Activated gamma-delta T cell treated with Interleukin-2 at 50 U/mL for 16 hours (primary cell): ENCODE measurements around the gene CNTNAP2.

Source experiments
- DNase-seq: peaks from one replicate; pipeline ENCODE4 v3.0.0-alpha.2; 2020

CNTNAP2 gene

DNA sequence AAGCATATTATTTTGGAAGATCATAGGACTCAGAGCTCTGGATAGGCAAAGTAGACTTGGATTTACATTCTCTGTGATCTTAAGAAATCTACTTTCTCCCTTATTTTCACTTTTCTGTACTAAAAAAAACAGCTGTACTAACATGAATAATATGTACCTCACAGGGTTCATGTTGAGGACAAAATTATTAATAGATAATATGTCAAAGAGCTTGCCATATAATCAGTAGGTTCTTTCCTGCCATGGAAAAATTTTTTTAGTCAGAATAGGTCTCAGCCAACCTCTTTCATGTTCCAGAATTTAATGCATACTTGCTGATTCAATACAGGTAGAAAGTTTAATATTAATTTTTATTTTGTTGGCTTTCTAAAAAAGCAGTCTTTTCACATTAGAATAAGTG is 1693.7 kb downstream of the CNTNAP2 start:
- DNase-seq: no peak

DNA sequence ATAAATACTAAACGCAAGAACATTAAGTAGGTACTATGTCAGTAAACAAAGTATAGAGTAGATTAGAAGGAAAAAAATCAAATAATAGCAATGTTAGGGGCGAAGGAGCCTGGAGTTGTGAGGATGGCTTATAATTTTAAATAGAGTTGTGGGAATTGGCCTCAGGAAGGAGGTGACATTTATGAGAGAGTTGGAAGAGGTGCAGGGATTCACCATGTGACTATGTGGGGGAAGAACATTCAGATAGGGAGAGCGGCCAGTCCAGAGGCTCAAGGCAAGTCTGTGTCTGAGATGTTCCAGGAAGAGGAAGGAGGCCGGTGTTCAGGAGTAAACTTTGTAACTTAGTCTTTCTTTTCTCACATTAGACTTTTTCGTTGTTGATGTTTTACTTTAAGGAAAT is 1695.3 kb downstream of the CNTNAP2 start:
- DNase-seq: no peak

DNA sequence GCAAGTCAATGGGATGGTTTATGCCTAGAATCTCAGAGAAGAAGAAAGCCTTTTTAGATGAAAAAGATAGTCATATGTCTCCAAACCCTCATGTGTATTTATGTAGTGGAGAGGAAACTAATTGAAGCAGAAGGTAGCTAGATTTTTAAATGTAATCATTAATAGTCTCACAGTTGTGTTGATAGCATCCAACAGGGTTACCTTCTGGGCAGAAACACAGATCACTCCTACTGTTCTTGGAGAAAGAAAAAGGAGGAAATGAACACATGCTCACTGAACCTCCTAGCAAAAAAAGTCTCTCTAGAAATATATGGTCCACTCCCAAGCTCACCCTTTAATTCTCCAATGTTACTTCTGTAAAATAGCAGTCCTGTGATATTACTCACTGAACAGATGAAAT is 1696.7 kb downstream of the CNTNAP2 start:
- no peak for DNase-seq

DNA sequence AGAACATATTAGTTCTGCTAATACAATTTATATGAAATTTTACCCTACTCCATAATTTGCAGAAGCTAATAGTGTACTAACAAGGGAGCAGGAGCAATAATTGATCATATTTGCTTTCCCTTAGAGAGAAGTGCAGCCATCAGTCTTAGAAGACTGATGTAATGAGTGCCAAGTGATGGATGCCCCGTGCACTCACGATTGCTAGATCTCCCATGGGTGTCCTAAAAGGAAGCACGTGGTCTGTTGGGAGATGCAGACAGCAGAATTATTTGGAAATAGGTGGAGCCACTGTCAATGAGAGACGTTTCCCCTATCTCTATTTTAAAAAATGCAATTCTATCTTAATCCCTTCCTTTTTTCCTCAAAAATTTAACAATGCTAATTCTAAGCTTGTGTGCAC is 1701.7 kb downstream of the CNTNAP2 start:
- DNase-seq: no peak

DNA sequence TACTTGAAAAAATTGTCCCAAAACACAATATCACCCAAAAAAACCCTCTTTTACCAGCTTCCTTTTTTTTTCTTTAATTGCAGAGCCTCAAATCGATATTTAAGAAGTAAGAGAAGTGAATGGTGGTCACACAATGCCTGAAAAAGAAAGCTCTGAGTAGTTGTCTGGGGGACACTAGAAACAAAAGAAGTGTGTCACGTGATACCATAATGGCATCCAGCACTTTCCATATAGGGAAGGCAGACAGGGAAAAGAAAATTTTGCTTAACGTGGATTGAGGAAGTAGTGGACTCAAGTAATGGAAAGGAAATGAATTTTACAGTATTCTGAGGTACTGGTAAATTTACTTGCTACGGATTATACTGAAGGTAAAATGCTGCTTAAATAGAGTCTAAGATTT is 1708.1 kb downstream of the CNTNAP2 start:
- DNase-seq: no peak

DNA sequence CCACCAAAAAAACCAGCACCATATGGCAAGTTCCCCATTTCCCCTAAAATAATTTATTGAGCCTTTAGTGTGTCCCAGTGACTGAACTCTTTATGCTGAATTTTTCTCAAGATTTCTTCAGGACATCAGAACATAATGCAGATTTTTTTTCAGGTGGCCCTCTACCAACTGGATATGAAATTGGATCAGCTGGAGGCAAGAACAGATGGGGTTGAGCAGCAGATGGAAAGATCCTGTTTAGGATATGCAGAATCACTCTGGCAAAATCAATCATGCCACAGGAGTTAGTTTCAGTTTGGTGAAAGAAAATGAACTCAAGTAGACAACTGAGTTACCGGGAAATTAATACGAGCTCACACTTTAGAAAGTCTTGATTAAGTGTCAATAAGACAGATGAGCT is 1712.4 kb downstream of the CNTNAP2 start:
- no peak for DNase-seq

DNA sequence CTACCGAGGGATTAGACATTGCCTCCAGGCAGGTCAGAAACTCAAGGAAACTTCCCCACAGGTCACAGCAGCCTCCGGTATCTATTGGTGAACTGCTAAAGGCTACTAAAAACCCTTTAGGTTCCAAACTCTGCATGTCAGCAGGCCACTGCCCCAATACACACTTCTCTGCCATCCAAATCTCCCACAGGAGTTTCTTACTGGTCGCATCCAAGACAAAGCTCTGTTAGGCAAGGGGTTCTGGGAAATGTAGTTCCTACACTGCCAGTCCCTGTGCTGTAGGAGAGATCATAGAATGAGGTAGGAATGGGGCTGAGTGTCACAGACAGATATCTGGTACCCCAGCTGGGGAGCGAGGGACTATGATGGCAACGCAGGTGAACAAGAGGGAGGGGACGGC is 1717.0 kb downstream of the CNTNAP2 start:
- no peak for DNase-seq

DNA sequence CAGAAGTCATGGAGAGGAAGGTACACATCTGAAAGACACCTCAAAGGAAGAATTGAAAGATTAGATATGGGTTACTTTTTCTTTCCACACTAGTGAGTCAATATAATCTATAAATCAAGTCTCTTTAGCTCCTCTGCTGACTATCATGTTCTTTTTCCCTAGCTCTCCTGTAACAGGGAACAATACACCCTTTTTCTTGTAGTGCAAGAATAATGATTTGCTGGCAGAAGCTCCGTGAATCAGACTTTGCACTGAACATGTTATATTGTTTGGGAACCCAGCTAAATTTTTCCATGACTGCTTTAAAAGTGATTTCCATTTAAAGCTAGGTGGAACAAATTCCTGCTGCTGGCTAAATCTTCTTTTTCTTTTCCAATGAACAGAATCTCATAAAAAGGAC is 1717.4 kb downstream of the CNTNAP2 start:
- no peak for DNase-seq

DNA sequence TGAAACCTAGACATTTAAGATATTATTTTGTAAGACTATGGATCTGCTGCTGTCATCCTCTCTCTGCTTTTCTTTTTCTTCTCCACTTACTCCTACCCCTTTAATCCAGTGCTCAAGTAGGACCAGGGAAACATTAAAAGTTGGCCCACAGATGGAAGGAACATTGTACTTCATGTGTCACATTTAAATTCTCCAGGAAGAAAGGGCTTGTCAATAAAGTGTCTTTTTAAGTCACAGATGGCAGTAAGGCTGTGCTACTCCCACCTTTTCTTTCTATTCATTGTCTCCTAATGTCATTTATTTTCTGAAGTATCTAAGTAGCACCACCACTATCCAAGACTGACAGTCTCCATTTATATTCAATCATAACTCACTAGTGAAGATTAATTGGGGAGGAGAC is 1736.2 kb downstream of the CNTNAP2 start:
- DNase-seq: no peak

DNA sequence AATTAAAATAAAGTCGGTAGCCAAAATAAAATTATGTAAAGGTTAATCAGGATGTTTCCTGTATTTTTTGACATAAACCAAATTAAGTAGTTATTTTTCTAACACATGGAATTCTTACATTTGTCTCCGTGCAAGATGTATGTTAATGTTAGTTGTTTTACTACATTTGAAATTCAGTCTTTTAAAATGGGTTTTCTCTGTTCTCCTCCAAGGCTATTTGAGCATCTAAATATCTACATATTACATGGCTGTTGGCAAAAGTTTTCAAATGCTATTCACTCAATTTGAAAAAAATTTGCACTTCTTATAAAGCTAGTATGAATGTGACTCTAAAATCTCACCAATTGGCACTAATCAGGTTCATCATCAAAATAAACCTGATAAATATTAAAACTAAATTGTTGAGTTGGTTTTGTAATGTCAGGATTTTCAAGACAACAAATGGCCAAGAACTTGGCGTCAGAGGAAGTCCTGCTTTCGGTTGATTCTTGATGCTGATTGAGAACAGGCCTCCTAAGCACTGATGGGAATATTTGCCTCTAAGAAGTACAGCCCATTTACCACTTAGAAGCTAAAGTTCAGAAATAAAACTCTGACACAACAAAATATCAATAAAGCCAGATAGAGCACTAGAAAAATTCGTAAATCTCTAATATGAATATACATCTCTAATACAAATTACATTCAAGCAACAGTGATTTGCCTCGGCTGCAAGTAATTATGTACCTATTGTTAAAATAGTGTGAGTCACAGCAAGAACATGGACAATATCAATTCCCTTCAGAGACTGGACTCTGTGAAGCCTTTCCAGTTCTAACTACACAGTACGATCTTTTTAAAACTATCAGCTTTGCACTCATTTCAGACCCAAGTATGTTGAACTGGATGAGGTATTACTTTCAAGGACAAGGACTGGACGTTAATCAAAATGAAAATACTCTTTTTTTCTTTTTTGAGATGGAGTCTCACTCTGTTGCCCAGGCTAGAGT is 1740.8 kb downstream of the CNTNAP2 start:
- DNase-seq: no peak

DNA sequence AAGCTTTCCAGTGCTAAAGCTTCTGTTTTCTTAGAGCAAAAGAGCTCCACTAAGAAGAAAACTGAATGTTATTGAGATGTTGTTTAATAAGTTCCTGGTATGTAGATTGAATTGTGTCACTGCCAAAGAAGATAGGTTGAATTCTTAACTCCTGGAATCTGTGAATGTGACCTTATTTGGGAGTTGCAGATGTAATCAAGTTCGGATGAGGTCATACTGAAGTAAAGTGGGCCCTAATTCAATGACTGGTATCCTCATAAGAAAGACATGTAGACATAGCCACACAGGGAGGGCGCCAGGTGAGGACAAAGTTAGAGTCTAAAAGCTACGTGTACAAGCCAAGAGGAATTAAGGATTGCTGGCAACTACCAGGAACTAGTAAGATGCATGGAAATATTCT is 1741.8 kb downstream of the CNTNAP2 start:
- no peak for DNase-seq

DNA sequence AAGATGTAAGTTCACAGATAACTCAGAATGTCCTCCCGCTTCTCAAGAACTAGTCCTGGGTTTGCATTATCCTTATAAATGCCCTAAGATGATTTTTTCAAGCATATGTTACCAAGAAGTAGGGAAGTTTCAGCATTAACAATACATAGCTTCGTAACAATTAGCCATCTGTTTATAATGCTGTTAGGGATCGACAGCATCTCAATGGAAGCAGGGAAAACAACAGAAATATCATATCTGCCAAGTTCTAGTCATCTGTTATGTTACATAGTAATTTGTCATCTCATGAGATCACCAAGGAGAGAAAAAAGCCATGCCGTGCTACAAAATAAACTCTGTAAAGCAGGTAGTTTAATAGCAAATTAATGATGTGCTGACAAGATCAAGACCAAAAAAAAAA is 1742.4 kb downstream of the CNTNAP2 start:
- no peak for DNase-seq

DNA sequence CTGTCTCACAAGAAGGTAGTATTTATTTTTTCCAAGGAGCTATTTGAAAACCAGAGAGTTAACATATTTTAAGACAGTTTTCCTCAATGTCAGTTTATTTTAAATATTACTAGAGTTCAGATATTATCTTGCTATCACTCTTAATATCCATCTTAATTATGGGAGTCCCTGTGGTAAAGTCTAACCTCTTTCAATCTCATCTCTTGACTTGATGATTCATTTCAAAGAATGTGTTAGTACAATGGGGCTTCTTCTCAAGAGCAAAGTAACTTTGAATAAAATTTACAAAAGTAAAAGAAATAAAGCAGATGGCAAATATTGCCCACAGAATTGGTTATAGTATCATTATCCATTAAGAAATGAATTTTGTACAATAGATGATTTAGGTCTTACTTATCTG is 1742.9 kb downstream of the CNTNAP2 start:
- DNase-seq: no peak

DNA sequence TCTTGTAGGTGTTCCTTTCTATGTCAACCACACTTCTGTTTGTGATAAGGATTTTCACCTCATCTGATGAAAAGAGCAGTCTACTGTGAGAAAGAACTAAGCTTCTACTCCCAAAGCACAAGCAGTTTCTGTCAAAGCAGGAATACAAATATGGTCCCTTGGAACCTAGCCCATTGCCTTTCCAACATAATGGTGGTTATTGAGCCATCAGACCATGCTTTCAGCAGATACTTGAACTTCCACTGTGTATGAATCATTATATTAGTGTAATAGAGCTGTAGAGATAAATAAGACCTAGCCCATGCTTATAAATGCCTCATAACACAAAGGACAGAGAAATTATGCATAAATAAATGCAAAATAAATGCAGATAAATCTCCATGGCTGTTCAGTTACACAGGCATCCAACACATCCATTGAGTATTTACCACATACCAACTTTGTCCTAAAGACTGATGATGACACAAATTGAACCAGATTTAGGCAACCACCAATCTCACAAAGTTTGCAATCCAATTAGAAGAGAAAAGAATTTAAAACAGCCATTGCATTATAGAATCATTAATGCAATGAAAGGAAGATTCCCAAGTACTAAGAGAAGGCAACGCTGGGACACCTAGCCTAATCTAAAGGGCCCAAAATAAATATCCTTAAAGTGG is 1744.6 kb downstream of the CNTNAP2 start:
- DNase-seq: no peak

DNA sequence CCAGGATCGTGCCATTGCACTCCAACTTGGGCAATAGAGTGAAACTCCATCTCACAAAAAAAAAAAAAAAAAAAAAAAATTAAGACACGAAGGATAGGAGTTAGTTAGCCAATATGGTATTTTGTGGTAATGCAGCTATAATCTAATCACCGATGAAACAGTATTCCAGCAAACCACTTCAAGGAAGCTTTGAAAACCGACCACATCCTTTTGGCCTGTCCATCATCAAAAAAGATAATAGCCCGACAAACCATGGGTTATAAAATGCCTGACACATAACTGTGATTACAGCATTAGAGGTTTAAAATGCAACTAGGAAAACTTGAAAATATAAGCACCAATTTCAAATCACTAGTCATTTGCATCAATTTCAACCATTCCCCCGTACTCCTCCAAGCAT is 1745.3 kb downstream of the CNTNAP2 start:
- DNase-seq: no peak

DNA sequence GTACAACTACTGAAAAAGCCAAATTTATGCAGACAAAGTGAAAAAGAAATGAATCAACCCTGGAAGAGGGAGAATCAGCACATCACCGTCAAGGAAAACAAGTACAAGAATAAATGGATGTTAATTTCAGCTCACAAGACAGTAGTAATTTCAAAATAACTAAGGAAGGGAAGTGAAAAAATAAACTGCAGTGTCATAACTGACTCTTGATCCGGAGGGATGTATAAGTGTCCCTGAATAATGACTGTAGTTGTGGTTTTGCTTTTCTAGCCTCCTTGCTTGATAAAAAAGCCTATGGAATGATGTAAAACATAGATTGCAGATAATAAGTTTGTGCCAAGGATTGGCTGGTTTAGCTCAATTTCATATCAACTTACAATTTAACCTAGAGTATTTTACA is 1752.9 kb downstream of the CNTNAP2 start:
- no peak for DNase-seq

DNA sequence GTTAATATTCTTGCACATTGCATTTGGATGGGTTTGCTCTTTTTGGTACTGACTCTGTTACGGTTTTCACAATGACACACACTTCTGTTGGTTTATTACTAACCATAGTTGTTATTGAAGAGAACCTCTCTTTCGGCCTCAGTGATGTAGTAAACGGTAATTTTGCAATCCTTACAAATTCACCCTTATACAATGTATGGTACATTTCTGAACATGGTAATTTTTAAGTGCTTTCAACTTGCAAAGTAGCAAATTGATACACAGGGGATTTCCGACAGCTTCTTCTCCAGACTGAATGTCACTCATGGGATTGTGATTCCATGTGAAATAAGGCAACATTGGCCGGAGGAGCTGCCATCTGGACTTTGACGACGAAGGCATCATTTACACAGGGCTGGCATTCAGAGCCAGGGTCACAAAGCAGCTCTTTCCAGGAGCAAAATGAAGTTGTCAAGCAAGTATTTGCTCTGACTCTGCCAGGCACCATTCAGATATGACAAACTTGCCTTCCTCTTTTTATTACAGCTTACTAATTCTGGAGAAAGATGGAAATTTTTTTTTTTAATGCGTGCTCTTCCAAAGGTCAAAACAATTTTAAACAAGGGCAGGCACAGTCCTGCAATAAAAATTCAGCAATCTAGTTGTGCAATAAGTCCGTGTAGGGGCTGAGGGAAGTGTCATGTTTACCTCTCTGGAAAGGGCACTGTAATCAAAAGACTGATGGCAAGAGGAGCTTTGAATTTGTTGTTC is 1762.5 kb downstream of the CNTNAP2 start:
- no peak for DNase-seq

DNA sequence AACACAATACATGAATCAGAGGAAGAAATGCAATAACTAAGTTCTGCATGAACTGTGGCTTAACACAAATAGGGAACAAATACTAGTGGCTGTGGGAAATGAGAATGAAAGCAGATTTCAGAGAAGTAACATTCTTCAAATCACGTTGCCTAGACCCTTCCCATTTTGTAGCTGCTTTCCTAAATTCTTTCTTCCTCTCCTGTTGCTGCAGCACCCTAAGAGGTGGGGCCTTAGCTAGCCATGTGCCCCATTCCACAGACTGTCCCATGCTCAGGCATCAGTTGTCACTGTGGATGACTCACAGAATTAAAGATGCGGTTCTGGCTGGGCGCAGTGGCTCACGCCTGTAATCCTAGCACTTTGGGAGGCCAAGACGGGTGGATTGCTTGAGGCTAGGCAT is 1769.3 kb downstream of the CNTNAP2 start:
- no peak for DNase-seq

DNA sequence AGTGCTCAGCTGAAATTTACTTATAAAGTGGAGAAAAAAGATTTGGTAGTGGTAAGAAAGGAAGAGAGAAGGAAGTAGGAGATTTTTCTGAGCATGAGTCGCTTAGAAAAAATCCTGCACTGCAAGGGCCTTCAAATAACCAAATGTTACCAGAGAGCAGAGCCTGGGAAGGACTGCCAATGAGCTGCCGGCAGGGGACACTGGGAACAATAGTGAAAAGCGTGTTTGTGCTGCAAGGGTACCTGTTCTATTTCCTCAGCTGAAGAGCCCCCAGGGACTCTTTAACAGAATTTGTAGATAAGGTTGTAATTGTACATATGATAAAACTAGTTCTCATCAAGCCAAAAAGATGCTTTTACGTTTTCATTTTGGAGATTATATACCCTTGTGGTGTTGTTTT is 1777.7 kb downstream of the CNTNAP2 start:
- DNase-seq: no peak

DNA sequence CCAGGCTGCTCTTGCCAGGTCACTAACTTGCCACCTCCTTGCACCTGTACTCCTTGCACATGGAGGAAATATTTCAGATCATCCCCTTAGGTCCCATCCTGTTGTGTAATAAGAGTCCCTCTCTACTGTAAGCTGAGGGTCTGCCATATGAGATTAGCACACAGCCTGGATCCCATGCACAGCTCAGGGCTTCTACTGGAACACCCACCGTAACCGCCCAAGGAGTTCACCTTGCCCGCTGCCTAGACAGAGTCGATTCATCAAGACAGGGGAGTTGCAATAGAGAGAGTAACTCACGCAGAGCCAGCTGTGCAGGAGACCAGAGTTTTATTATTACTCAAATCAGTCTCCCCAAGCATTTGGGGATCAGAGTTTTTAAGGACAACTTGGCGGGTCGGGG is 1779.5 kb downstream of the CNTNAP2 start:
- no peak for DNase-seq

DNA sequence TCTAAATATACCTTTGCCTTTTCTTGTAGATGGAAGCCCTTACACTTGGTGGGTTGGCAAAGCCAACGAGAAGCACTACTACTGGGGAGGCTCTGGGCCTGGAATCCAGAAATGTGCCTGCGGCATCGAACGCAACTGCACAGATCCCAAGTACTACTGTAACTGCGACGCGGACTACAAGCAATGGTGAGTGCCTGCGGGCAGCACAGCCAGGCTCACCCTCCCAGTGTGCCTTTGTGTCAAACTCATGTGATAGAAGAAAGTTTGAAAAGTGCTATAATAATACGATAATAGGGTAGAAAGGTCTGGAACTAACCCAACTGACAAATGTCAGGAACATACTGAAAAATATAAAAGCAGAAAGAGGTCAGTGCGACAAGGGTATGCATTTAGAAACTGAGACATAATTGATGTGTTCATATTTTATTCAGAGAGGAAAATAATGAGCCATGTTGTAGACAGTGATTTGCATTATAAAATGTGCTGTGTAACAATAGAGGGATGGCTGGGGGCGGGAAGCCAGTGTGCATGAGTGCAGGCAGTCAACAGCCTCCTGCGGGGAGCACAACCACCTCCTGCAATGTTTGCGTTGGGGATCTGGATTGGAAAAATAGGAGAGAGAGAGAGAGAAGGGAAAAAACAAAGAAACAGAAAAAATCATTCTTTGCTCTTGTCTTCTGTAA is 1787.1 kb downstream of the CNTNAP2 start:
- no peak for DNase-seq

DNA sequence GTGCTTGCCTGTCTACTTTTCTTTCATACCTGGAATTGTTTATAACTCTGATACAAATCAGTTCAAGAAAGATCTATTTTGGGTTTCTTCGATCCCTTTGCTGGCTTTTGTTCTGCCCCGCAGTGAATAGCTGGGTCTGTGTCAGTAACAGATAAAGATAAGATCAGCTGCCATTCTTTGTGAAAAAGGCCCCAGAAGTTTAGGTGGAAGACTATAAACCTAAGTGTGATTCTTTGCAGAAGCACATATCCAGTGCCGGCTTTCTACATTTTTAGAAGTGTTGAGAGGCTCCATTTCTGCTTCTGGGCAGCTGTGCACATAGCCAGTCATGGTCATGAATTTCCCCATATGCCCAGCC is 1787.6 kb downstream of the CNTNAP2 start:
- no peak for DNase-seq
